ENCODE measurements around the gene OTOA. TPM values are rescaled to one million over a fixed set of nuclear protein-coding genes. Genes with fewer than 3 reads are reported as not detected.

The OTOA gene
- total and polyA plus RNA-seq, 2 of the 13 experiments (the other 11 are each of a cell fraction or from before 2014, with no cell fraction given) = 0.05 to 0.15 TPM

GRCh38 chr16:21646721-21647561 lies 16.8 kb upstream of the OTOA start (continued):
- TF ChIP-seq HMGXB4 (CRISPR knock-in tag; IDR thresholded peaks at IDR 0.05; ENCODE audit: borderline replicate concordance in 1 of 2, low read depth in 1 of 2) = no peak
- TF ChIP-seq E2F2 (CRISPR knock-in tag; IDR thresholded peaks at IDR 0.05; ENCODE audit: borderline replicate concordance) = no peak
- no peak for TF ChIP-seq MTF1 (CRISPR knock-in tag; IDR thresholded peaks at IDR 0.05)
- no peak for TF ChIP-seq KDM5B (CRISPR knock-in tag; IDR thresholded peaks at IDR 0.05; ENCODE audit: borderline replicate concordance)
- TF ChIP-seq ZNF619 (CRISPR knock-in tag; IDR thresholded peaks at IDR 0.05) = no peak
- TF ChIP-seq ZNF136 (CRISPR knock-in tag; IDR thresholded peaks at IDR 0.05; ENCODE audit: low read depth) = no peak
- TF ChIP-seq, protein P1, sequence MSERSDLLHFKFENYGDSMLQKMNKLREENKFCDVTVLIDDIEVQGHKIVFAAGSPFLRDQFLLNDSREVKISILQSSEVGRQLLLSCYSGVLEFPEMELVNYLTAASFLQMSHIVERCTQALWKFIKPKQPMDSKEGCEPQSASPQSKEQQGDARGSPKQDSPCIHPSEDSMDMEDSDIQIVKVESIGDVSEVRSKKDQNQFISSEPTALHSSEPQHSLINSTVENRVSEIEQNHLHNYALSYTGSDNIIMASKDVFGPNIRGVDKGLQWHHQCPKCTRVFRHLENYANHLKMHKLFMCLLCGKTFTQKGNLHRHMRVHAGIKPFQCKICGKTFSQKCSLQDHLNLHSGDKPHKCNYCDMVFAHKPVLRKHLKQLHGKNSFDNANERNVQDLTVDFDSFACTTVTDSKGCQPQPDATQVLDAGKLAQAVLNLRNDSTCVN (CRISPR knock-in tag; IDR thresholded peaks at IDR 0.05; ENCODE audit: borderline replicate concordance) = no peak
- TF ChIP-seq, protein P2, sequence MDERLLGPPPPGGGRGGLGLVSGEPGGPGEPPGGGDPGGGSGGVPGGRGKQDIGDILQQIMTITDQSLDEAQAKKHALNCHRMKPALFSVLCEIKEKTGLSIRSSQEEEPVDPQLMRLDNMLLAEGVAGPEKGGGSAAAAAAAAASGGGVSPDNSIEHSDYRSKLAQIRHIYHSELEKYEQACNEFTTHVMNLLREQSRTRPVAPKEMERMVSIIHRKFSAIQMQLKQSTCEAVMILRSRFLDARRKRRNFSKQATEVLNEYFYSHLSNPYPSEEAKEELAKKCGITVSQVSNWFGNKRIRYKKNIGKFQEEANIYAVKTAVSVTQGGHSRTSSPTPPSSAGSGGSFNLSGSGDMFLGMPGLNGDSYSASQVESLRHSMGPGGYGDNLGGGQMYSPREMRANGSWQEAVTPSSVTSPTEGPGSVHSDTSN (CRISPR knock-in tag; IDR thresholded peaks at IDR 0.05) = no peak
- TF ChIP-seq ZNF446 (CRISPR knock-in tag; IDR thresholded peaks at IDR 0.05) = no peak
- TF ChIP-seq TEAD3 (CRISPR knock-in tag; optimal IDR thresholded peaks at IDR 0.05; ENCODE audit: borderline replicate concordance) = peak; percentile 28
- no peak for TF ChIP-seq ZBTB25 (CRISPR knock-in tag; IDR thresholded peaks at IDR 0.05)
- no peak for TF ChIP-seq HNF1A (IDR thresholded peaks at IDR 0.05; ENCODE audit: low read depth)
- TF ChIP-seq HNF1A (CRISPR knock-in tag; IDR thresholded peaks at IDR 0.05; ENCODE audit: borderline replicate concordance) = 0 out of 2 replicates have a peak, but pooled peaks have one; percentile 36
- TF ChIP-seq RFX5 (IDR thresholded peaks at IDR 0.05; ENCODE audit: low read depth, low read length) = no peak
- TF ChIP-seq SIN3A (IDR thresholded peaks at IDR 0.05; ENCODE audit: borderline replicate concordance, low read depth, low read length) = no peak
- no peak for TF ChIP-seq HHEX (CRISPR knock-in tag; IDR thresholded peaks at IDR 0.05)
